ES-I3 (cell line): Measurements from ENCODE around the gene F3.
"Not testable (repeated sequence)": the region's sequence is repeated elsewhere in the genome, so short reads cannot be mapped to it uniquely, and the experiment has no call there.

Experiments
- H3K36me3 ChIP-seq: 2 replicates; pipeline ENCODE4 v1.6.1; 2013; ENCODE audit warnings: mild to moderate bottlenecking, low read length, control low read depth, moderate library complexity; ENCODE audit not compliant: insufficient read depth
- H3K4me1 ChIP-seq: 2 replicates; pipeline ENCODE4 v1.6.1; 2013; ENCODE audit warnings: mild to moderate bottlenecking, control low read depth, low read length; ENCODE audit not compliant: insufficient read depth
- H3K9ac ChIP-seq: 2 replicates; pipeline ENCODE4 v1.6.1; 2013; ENCODE audit warnings: low read depth, mild to moderate bottlenecking, low read length, moderate library complexity
- H3K9me3 ChIP-seq: 2 replicates; pipeline ENCODE4 v1.6.1; 2013; ENCODE audit warnings: mild to moderate bottlenecking, low read length, moderate library complexity; ENCODE audit not compliant: control insufficient read depth, insufficient read depth

Gene F3

DNA sequence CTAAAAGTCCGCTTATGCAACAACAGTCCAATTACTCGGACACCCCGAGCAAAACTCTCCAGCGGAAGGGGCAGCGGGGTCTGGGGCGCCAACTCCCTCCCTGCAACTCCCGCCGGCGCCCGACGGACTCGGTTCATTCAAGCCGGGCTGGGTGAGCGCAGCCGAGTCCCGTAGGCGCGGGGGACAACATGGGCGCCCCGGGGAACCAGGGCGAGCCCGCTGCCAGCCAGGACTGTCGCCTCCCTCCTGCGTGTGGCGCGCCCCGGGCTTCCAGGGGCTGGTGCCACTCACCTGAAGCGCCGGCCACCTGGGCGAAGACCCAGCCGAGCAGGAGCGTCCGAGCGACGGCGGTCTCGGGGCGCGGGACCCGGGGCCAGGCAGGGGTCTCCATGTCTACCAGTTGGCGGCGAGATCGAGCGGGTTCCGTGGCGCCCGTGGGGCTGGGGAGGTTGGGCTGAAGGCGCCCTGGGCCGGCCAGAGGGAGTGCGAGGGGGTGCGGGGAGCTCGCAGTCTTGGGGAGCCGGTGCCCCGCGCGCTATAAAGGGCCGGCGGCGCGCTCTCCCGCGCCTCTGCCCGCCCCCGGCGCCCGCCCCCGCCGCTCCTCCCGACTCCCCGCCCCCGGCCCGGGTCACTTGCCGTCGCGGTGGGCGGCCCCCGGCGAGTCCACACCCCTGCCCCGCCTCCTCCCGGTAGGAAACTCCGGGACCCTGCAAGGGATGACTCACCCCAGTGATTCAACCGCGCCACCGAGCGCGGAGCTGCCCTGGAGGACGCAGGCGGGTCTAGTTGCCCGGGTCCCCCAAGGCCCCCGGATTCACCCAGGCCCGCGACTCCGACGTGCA is at the start of gene F3:
F3 (minus strand) TSS at position 514 of the 842 bp plus-strand sequence; CDS start at position 391, 123 bp downstream.
- Histone ChIP-seq H3K4me1 (peaks cover 9% of the 10 kb centered on the region), H3K9ac (peak within 1 kb of the TSS; percentile 94), H3K36me3 (peaks cover under 1% of the 10 kb centered on the region; the same call in 1 of the 2 replicates), H3K9me3 (no peaks in the 10 kb centered on the region)

DNA sequence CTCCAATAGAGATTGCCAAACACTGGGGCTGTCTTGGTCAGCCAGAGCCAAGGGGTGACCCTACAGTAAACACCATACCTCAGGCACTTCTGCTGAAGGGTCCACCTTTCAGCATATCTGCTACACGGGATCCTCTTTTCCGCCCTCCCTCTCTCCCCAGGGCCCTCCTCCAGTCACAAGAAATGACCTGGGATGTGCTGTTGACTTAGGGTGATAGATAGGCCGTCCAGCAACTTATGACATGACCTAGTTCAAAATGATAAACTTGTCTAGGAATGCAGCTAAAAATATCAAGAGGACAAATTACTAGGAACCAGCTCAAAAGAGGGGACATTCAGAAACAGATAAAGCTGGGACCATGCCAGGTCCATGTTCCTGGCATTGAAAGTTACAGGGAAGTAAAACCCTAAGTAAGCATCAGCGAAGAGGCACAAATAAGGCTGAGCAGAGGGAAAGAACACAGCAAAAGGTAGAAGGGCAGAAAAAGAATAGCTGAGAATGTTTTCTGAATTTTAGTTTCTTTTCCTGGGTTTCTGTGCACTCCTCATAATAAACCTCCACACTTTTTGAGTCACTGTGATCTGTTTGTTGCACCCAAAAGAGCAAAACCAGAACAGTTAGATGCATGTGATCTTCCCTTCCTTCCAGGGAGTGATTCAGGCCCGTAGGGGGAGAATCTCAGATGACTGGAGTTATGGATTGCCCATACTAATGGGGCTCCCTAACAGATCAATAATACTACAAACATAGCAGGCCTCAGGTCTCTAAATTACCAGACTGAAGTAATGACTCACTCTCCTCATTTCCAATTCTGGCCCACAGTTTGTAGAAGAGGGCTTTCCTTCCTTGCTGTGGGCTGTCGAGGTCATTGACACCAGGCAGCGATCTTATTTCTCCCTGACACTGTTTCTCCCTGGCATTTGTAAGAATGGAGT is 48.9 kb upstream of the F3 start:
- H3K9me3 ChIP-seq: no peaks in the 10 kb centered on the region
- H3K9ac ChIP-seq: no peak overlapping the region
- H3K36me3 ChIP-seq: no peaks in the 10 kb centered on the region
- H3K4me1 ChIP-seq: peaks cover 5% of the 10 kb centered on the region; the same call in 1 of the 2 replicates

DNA sequence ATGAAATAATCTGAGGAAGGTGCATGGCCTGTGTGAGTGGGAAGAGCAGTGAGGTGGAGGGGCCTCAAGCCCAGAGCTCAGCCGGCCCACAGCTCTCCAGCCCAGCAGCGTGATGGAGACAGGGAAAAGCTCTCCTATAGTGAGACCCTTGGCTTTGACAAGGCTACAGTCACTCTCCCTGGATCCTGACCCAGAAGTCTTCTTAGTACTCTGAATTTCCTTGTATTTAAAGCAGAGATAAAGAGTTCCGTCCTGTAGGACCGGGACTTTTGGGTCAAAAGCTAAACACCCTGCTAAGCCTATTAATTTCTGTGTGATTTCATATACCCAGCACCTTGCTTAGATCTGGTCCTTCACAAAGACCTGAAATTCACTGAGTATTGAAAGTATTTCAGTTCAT is 48.2 kb upstream of the F3 start:
- no peak overlapping the region for H3K9ac ChIP-seq
- H3K36me3 ChIP-seq: no peaks in the 10 kb centered on the region
- peaks cover 5% of the 10 kb centered on the region; the same call in 1 of the 2 replicates for H3K4me1 ChIP-seq
- no peaks in the 10 kb centered on the region for H3K9me3 ChIP-seq

DNA sequence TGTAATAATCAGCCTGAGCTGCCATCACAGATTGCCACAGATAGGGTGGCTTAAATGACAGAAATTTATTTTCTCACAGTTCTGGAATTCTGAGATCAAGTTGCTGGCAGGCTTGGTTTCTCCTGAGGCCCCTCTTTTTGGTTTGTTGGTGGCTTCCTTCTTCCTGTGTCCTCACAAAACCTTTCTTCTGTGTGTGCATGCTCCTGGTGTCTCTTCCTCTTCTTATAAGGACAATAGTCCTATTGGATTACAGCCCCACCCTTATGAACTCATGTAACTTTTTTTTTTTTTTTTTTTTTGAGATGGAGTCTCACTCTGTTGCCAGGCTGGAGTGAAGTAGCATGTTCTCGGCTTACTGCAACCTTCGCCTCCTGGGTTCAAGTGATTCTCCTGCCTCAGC is 41.0 kb upstream of the F3 start:
- Histone ChIP-seq H3K9ac (no peak overlapping the region), H3K36me3 (no peaks in the 10 kb centered on the region), H3K9me3 (no peaks in the 10 kb centered on the region; the same call in 1 of the 2 replicates), H3K4me1 (peaks cover 14% of the 10 kb centered on the region)

DNA sequence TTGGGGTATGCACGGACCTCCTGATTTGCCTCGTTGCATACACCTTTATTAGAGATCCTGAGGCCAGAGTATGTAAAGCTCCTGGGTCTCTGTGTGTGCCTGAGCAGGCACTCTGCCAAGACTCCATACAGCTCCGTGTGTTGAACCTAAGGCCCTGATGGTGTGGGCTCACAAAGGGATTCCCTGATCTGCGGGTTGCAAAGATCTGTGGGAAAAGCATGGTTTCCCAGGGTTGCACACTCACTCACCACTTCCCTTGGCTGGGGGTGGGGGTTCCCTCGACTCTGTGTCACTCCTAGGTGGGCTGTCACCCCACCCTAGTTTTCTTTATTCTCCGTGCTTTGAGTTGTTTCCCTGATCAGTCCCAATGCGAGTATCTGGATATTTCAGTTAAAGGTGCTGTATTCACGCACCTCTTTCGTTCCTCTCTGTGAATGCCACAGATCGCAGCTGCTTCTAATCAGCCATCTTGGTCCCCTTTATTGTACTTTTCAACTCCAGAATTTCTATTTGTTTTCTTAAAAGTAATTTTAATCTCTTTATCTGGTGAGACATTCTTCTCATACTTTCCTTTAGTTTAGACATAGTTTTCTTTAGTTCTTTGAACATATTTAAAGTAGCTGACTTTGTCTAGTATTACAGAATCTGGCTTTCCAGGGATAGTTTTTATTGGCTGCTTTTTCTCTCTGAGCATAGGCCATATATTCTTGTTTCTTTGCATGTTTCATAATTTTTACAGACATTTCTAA is 39.0 kb upstream of the F3 start:
- peaks cover 3% of the 10 kb centered on the region; the same call in 1 of the 2 replicates for H3K9me3 ChIP-seq
- no peak overlapping the region for H3K9ac ChIP-seq
- H3K36me3 ChIP-seq: no peaks in the 10 kb centered on the region
- H3K4me1 ChIP-seq: peaks cover 14% of the 10 kb centered on the region

DNA sequence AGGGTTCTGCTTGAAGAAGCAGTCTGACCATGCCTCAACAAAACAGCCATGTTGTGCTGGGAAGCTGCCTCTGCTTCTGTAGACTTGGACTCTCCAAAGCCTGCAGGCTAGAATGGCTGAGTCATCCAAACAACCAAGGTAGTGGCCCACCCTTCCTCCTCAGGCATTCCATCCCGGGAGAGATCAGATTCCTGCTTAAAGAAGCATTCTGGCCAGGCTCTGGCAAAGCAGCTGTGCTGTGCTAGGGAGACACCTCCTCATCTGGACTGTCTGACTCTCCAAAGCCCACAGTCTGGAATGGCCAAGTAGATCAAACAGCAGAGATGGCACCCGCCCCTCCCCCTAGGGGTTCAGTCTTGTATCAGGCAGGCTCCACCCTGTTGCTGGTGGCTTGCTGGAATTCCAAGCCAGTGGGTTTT is 38.3 kb upstream of the F3 start:
- Histone ChIP-seq H3K9me3 (peaks cover 3% of the 10 kb centered on the region; the same call in 1 of the 2 replicates), H3K9ac (no peak overlapping the region), H3K4me1 (peaks cover 14% of the 10 kb centered on the region), H3K36me3 (no peaks in the 10 kb centered on the region)

DNA sequence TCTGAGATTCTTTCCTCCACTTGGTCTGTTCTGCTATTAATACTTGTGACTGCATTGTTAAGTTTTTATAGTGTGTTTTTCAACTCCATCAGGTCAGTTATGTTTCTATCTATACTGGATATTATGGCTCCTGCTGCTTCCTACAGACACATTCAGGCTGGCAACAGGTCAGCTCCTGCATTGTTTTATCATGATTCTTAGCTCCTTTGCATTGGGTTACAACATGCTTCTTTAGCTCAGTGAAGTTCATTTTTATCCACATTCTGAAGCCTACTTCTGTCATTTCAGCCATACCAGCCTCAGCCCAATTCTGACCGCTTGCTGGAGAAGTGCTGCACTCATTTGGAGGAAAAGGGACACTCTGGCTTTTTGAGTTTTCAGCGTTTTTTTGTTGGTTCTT is 37.3 kb upstream of the F3 start:
- peaks cover 14% of the 10 kb centered on the region for H3K4me1 ChIP-seq

DNA sequence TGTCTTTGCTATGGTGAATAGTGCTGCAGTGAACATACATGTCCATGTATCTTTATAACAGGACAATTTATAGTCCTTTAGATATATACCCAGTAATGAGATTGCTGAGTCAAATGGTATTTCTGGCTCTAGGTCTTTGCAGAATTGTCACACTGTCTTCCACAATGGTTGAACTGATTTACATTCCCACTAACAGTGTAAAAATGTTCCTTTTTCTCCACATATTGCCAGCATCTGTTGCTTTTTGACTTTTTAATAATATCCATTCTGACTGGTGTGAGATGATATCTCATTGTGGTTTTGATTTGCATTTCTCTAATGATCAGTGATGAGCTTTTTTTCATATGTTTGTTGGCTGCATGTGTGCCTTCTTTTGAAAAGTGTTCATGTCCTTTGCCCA is 32.4 kb upstream of the F3 start:
- not testable (repeated sequence) for H3K4me1 ChIP-seq, H3K9ac ChIP-seq, H3K36me3 ChIP-seq, H3K9me3 ChIP-seq

More for the DNA sequence above, 37.3 kb upstream of the F3 start:
- Histone ChIP-seq H3K9ac (no peak overlapping the region), H3K36me3 (no peaks in the 10 kb centered on the region), H3K9me3 (peaks cover 3% of the 10 kb centered on the region; the same call in 1 of the 2 replicates)

DNA sequence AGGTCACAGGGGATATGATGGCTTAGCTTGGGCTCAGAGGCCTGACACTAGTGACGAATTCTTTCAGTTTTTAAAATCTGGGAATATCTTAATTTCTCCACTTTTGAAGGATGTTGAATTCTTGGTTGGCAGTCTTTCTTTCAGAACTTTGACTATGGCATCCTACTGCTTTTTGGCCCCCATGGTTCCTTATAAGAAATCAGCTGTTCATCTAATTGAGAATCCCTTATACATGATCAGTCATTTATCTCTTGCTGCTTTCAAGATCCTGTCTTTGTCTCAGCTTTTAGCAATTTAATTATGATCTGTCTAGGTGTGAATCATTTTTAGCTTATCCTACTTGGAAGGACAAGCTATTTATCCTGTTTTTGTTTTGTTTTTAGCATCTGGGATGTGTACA is 31.2 kb upstream of the F3 start:
- H3K36me3 ChIP-seq: no peaks in the 10 kb centered on the region
- H3K9ac ChIP-seq: no peak overlapping the region
- peaks cover 6% of the 10 kb centered on the region; the same call in 1 of the 2 replicates for H3K9me3 ChIP-seq
- no peaks in the 10 kb centered on the region for H3K4me1 ChIP-seq

DNA sequence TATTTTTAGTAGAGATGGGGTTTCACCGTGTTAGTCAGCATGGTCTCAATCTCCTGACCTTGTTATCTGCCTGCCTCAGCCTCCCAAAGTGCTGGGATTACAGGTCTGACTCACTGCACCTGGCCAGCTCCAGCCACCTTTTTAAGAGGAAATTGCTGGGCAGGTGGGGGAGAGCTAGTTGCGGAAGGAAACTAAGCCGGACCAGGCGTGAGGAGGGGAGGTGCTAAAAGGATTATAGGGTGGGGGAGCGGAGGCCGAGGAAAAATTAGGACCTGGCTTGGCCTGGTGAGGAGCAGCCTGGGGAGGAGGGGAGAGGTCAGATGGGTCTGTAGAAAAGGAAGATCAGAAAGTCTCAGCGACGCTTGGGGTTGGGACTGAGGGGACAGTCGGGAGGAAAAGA is 29.4 kb upstream of the F3 start:
- H3K4me1 ChIP-seq, H3K9me3 ChIP-seq, H3K36me3 ChIP-seq, H3K9ac ChIP-seq: not testable (repeated sequence)

DNA sequence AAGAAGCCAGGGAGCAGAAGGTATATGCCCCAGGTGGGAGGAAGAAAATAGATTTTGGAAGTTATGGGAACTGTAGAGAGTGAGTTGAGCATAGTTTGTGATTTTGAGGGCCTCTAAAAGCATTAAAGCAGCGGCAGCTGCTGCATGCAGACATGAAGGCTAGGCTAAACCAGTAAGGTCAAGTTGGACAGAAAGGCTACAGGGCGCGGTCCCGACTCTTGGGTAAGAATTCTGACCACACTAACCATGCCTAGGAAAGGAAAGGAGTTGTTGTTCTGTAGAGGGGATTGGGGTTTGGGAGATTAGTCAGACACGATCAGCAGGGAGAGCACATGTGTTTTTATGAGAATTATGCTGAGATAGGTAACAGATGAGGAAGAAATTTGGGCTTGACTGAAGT is 27.2 kb upstream of the F3 start:
- H3K4me1 ChIP-seq, H3K36me3 ChIP-seq, H3K9me3 ChIP-seq, H3K9ac ChIP-seq: not testable (repeated sequence)

DNA sequence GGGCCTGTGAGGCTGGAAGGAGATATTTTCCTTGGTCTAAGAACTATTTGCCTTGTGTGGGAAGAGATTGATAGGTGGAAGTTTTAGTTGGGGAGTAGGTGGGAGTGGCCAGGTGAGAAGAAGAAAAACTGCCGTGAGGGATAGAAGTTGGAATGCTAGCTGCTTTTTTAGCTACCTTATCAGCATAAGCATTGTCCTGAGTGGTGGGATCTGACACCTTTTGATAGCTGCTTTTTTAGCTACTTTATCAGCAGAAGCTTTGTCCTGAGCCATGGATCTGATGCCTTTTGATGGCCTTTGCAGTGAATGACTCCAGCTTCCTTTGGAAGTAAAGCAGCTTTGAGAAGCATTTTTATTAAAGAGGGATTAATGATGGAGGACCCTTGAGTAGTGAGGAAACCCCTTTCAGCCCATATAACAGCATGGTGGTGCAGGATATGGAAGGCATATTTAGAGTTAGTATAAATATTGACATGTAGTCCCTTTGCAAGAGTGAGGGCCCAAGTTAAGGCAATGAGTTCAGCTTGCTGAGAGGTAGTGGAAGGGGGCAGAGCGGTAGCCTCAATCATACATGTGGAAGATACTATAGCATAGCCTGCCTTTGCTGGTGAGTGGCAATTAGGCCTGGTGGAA is 26.5 kb upstream of the F3 start:
- H3K4me1 ChIP-seq, H3K9ac ChIP-seq, H3K36me3 ChIP-seq, H3K9me3 ChIP-seq: not testable (repeated sequence)

DNA sequence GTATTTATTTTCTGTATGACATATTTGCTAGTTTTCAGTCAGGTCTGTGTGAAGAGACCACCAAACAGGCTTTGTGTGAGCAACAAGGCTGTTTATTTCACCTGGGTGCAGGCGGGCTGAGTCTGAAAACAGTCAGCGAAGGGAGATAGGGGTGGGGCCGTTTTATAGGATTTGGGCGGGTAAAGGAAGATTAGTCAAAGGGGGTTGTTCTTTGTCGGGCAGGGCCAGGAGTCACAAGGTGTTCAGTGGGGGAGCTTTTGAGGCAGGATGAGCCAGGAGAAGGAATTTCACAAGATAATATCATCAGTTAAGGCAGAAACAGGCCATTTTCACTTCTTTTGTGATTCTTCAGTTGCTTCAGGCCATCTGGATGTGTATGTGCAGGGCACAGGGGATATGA is 24.9 kb upstream of the F3 start:
- not testable (repeated sequence) for H3K36me3 ChIP-seq, H3K9ac ChIP-seq, H3K9me3 ChIP-seq, H3K4me1 ChIP-seq

DNA sequence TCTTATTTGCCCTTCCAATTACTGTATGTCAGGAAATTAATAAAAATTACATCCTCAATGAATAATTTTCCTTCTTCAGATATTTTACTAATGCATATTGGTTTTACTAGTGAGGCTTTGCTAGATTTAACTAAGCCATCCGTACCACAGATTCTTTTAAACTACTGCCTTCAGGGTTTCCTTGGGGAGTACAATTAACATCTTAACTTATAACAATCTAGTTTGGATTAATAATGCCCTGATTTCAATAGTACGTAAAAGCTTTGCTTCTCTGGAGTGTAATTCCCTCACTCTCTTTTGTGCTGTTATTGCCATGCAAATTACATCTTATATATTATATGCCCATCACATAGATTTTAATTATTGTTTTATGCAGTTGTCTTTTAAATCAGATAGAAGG is 24.3 kb upstream of the F3 start:
- Histone ChIP-seq H3K9ac (no peak overlapping the region), H3K36me3 (no peaks in the 10 kb centered on the region), H3K9me3 (no peaks in the 10 kb centered on the region), H3K4me1 (no peaks in the 10 kb centered on the region)
